ENCODE results near the gene PRC1.

PRC1 gene

DNA sequence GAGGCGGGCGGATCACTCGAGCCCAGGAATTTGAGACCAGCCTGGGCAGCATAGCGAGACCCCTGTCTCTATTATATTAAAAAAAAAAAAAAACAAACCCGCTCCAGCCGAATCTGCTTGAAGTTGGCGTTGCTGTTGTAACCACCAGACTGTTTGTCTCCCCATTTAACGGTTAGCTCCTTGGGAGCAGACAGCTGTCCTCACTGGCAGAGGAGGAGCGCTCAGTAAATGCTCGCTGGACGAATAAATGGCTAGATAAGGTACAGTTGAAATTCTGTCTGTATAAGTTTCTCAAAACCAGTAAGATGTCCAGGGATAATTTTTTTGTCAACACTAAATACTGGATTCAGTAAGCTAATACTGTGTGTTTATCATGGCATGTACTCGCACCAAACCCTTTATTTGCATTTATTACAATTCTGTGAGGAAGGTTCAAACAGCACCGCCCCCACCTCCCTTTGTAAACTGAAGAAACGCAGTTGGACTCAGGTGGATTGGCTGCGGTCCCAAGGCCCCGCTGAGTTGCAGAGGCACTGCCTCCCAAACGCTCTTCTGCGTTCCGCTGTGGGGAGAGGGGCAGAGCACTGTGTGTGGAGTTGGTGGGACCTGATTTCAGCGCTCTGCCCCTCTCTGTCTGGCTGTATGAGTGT is 38.6 kb downstream of the PRC1 start:
- DNase-seq (ENCODE audit: low spot score) = no peak

DNA sequence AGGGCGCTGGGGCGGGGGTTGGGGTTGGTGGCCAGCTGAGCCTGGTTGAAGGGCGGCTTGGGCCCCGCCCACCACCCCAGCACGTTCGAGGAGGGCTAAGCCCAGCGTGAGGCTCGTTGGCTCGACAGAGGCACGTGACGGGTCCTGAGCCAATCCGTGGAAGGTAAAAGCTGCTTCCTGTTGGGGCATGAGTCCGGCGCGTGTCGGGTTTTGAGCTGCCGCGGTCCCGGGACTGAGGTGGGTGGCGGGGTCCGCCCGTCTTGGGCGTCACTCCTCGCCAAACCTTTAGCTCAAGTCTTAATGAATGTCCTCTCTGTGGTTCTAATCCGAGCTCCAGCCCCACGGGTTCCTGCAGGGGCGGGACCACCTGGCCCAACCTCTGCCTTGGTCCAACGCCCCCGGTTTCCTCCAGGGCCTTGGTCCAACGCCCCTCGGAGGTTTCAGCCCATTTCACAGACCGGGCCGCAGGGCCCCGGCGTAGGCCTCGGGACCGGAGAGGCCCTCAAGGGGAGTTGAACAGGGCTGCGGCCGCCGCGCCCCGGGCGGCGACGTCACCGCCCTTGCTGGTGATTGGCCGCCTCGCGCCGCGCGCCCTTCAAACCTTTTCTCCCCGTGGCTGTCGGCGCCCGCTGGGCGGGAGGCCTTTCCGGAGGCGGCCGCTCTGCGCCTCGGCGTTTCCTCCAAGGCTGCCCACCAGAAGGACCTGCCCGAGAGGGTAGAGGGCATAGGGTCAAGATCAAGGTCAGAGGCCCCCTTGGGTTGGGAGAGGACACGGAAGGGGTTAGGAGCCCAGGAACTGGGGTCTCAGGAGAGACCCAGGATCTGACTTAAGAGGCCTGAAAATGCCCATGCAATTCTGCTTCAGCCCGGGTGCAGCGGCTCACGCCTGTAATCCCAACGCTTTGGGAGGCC is 39.4 kb downstream of the PRC1 start, which contains the start of gene RCCD1:
TSS of gene RCCD1 (plus strand) at position 173 of the 912 bp plus-strand sequence. CDS start 1,851 bp downstream, outside the sequence.
- peak; percentile 93 for DNase-seq (ENCODE audit: low spot score)

DNA sequence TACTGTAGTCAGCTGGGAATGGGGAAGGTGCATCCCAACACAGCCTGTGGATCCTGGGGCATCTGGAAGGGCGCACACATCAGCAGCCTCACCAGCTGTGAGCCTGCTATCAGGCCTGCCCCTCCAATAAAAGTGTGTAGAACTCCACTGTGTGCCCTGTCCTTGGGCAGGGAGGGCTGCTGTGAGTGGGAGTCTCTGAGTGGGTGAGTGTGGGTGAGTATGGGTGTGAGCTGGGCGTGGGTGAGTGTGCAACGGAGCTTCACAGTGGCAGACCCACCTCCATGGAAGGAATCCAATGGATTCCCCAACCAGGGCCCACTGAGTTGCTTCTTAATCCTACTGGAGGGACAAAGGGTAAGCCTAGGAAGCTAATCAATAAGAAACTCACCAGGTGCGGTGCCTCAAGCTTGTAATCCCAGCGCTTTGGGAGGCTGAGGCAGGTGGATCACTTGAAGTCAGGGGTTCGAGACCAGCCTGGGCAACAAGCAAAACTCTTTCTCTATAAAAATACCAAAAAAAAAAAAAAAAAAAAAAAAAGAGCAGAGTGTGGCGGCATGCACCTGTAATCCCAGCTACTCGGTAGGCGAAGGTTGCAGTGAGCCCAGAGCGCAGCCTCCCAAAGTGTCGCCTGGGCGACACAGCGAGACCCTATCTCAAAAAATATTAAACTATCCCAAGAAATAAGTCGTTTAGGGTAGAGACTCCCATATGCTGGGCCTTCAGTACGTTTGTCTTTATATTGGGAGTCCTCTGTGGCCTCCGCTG is 40.2 kb downstream of the PRC1 start:
- no peak for DNase-seq (ENCODE audit: low spot score)

DNA sequence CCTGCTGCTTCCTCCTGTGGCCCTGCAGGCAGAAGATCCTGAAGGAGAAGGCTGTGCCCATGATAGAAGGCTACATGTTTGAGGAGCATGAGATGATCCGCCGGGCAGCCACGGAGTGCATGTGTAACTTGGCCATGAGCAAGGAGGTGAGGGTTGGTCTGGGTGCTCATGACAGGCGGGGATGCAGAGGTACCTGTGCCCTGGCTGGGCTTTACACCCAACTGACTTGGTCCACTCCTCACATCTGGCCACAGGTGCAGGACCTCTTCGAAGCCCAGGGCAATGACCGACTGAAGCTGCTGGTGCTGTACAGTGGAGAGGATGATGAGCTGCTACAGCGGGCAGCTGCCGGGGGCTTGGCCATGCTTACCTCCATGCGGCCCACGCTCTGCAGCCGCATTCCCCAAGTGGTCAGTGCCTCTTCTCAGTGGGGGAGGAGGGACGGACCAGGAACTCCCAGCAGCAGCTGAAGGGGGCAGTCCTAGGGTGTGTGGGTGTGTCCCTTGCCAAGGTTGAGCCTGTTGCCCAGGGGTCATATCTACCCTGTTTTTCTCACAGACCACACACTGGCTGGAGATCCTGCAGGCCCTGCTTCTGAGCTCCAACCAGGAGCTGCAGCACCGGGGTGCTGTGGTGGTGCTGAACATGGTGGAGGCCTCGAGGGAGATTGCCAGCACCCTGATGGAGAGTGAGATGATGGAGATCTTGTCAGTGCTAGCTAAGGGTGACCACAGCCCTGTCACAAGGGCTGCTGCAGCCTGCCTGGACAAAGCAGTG is 41.2 kb downstream of the PRC1 start:
- no peak for DNase-seq (ENCODE audit: low spot score)

DNA sequence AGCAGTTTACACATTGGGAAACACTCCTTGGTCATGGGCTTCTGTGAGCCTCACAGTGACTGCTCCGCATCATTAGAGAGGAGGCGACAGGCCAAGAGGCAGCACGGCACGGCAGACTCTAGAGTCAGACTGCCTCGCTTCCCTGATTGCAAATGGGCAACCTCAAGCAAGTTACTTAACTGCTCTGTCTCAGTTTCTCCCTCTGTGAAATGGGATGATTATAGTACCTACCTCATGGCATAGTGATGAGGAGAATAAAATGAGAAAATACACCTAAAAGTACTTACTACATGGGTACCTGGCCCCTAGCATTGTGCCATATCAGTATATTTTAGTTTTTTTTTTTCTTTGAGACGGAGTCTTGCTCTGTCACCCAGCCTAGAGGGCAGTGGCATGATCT is 43.7 kb downstream of the PRC1 start:
- no peak for DNase-seq (ENCODE audit: low spot score)

DNA sequence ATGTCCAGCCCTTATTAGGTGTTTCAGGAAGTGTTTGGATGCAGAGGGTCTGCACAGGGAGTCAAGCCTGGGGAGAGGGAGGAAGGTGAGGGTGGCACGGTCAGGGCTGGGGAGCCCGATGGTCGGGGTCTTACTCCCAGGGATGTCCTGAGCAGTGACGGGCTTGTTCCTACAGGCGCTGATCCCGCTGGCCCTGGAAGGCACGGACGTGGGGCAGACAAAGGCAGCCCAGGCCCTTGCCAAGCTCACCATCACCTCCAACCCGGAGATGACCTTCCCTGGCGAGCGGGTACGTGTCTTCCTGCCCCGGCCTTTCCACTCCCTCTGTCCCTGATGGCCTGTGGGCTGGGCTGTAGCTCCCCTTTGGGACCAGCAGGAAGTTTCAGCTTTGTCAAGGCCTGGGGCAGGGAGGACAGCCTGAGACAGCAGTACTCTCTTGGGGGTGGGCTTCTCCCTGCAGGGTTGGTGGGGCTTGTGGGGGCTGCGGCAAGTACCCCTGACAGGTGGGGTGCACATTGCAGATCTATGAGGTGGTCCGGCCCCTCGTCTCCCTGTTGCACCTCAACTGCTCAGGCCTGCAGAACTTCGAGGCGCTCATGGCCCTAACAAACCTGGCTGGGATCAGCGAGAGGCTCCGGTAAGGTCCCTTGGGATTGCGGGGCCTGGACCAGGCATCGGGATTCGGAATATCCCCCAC is 44.2 kb downstream of the PRC1 start:
- DNase-seq (ENCODE audit: low spot score) = no peak

DNA sequence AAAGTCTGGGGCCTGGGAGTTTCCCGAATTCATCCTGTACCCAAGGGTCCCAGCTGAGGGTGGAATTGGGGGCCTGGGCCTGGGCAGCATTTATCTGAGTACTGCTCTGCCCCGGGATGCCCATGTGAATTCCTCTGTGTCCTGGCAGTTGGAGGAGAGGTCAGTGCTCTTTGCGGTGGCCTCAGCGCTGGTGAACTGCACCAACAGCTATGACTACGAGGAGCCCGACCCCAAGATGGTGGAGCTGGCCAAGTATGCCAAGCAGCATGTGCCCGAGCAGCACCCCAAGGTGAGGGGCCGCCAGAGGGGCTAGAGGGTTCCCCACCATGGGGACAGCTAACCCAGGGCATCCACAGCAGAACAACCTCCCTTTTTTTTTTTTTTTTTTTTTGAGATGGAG is 45.8 kb downstream of the PRC1 start:
- DNase-seq (ENCODE audit: low spot score) = no peak

DNA sequence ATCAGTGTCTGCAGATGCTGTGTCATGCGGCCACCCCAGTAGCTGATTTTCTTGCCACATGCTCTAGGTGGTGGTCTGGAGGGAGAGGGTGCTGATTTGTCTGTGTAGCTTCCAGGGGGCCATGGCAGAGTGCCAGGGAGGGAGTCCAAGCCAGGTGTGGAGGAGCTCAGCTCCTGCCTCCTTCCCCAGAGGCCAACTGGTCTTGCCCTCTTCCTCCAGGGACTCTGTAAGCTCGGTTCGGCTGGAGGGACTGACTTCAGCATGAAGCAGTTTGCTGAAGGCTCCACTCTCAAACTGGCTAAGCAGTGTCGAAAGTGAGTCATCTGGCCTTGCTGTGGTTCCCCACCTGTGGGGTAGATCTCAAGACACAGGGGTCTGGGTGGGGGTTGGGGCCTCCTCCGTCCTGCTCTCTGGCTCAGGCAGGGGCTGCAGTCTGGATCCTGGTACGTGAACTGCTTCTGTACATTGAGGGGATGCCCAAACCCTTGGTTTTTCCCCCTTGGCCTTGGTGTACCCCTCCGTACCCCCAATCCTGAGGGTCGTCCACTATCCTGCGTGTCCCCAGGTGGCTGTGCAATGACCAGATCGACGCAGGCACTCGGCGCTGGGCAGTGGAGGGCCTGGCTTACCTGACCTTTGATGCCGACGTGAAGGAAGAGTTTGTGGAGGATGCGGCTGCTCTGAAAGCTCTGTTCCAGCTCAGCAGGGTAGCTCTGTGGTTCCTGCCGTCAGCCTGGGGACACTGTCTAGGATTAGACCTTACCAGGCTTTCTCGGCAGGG is 46.6 kb downstream of the PRC1 start:
- no peak for DNase-seq (ENCODE audit: low spot score)

DNA sequence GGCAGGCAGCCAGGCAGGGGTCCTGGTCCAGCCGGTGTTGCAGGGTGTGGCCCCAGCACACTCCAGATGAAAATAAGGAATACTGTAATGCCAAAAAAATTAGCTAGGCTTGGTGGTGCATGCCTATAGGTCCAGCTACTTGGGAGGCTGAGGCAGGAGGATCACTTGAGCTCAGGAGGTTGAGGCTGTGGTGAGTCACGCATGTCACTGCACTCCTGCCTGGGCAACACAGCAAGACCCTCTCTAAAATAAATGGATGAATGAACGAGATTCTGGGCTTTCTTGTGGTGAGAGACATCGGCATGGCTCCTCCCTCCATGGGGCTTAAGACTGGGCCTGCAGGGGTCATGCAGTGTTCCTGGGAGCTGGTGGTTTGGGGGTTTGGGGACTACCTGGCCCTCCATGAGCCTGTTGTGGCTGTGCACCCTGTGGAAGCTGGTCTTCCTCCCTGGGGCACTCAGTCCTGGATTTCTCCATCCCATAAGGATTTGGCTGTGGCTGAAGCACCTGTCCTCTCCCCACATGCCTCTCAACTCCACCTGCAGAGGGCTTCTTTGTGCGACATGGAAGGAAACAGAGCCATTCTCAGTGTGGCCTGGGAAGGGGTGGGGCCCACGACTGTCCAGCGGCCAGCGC is 47.3 kb downstream of the PRC1 start:
- no peak for DNase-seq (ENCODE audit: low spot score)

DNA sequence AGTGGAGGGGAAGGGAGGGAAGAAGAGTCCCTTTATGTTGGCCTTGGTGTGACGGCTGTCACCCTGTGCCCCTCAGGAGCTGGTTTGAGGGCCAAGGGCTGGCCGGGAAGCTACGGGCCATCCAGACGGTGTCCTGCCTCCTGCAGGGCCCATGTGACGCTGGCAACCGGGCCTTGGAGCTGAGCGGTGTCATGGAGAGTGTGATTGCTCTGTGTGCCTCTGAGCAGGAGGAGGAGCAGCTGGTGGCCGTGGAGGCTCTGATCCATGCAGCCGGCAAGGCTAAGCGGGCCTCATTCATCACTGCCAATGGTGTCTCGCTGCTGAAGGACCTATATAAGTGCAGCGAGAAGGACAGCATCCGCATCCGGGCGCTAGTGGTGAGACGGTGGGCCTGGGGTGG is 47.8 kb downstream of the PRC1 start:
- no peak for DNase-seq (ENCODE audit: low spot score)

DNA sequence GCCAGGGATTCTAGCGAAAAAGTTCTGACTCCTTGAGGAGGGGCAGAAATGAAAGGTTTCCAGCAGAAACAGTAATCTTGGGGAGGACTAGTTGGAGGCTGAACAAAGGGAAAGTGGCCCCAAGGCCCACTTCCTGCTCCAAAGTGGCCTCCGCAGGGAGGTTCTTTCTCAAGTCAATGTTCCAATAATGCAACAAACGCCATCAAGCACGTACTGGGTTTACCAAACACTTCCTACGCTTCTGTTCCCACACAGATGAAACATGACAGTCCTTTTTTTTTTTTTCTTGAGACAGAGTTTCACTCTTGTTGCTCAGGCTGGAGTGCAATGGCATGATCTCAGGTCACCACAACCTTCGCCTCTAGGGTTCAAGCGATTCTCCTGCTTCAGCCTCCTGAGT is 49.2 kb downstream of the PRC1 start:
- DNase-seq (ENCODE audit: low spot score) = no peak

DNA sequence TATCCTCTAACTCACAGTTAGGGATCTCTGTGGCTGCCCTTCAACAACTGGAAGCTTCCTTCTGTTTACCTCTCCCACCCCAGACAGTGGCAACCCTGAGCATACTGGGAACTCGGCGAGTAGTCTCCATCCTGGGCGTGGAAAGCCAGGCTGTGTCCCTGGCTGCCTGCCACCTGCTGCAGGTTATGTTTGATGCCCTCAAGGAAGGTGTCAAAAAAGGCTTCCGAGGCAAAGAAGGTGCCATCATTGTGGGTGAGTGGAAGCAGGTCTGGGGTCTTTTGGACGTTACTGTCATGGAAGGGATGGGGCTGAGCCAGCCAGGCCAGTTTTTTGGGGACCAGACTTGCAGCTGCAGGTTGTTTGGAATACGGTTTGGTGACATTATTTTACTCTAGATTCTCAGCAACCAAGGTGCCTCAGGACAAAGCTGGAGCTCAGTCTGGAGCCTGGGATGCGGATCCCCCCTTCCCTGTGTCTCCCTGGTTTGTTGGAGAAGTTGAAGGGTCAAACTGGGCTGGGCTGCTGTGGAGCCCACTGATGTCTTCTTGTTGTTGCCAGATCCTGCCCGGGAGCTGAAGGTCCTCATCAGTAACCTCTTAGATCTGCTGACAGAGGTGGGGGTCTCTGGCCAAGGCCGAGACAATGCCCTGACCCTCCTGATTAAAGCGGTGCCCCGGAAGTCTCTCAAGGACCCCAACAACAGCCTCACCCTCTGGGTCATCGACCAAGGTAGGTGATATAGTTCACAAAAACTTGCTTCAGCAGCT is 51.8 kb downstream of the PRC1 start:
- no peak for DNase-seq (ENCODE audit: low spot score)

DNA sequence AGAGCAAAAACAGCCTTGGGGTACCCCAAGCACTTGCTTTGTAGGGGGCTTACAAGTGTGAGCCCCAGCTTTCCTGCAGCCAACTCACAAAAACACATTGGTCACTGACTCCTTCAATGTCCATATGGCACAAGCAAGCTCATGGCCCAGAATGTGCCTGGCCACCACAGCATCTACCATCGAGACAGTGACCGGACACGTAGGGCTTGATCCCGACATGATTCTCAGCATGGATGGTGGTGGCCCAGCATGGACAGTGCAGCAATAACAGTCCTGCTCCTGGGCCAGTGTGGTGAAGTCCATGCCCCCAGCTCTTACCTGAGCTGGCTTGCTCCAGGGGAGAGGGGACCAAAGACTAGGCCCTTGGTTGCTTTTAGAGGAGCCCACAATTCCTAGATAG is 53.3 kb downstream of the PRC1 start:
- no peak for DNase-seq (ENCODE audit: low spot score)

DNA sequence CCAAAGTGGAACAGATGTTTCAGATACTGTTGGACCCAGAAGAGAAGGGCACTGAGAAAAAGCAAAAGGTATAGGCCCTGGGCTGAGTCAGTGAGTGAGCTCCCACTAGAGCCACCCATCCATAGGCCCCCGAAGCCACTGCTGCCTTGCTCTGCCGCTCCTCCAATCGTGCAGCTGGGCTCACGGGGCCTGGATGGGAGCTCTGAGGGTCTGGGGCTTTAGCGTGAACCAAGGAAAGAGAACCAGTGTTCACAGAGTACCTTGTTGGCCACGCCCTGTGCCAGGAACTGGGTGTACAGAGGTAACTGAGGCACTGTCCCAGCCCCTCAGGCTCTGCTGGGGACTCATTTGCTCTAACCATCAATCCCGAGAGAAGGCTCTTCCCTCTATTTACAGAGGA is 54.6 kb downstream of the PRC1 start:
- DNase-seq (ENCODE audit: low spot score) = no peak

DNA sequence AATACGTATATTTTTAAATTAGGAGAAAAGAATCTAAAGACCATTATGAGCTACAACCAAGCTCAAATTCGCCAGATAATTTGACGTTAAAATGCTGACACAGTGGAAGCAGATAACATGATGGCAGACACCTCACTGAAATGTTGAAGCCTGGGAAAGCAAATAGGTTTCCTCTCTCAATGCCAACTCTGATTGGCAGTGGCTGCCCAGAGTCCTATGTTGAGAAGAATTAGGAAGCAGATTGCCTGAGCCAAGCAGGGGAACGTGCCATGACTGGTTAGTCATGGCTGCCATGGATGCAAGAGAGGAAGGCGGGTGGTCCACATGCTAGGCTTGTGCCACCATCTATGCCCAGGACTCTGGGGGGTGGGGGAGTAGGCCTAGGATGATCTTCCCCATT is 56.1 kb downstream of the PRC1 start:
- DNase-seq (ENCODE audit: low spot score) = no peak

DNA sequence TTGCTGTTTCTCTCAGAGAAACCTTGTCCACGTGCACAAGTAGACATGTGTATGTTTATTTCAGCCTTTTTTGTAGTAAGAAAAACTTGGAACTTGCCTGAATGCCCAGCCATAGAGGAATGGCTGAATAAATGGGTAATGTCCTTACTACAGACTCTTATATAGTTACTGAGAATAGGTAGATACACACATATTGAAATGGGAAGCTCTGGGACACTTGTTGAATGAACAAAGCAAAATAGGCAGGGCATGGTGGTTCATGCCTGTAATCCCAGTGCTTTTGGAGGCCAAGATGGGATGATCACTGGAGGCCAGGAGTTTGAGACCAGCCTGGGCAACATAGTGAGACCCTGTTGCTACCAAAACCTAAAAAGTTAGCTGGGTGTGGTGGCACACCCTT is 57.5 kb downstream of the PRC1 start:
- DNase-seq (ENCODE audit: low spot score) = no peak

DNA sequence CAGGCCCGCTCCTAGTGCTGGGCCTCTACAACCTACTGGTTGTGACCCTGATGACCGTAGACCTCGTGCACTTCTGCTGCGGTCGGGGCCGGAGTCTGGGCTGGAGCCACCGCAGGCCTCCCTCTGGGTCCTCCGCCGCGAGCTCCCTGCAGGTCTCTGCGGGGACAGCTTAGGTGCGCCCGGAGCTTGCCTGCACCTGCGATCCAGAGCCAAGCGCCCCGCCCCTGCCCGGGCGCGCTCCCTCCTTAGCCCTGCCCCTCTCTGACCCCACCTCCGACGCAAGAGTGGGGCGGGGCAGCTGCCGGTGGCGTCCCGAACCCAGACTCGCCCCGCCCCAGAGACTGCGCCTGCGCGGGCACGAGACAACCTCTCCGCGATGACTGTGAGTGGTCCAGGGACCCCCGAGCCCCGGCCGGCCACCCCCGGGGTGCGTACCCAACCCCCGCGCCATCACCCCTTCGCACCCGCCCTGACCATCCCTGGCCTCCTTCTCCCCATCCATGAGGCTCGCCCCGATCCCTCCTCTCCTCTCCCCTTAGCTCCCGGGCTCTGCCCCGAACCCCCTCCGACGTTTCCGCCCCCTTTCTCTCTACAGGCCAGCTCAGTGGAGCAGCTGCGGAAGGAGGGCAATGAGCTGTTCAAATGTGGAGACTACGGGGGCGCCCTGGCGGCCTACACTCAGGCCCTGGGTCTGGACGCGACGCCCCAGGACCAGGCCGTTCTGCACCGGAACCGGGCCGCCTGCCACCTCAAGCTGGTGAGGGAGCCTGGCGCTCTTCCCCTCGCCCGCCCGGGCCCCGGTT is 59.2 kb downstream of the PRC1 start, which contains the start of gene UNC45A:
TSS of gene UNC45A (plus strand) at position 337 of the 803 bp plus-strand sequence. CDS start at position 377, 40 bp downstream.
- peak; percentile 94 for DNase-seq (ENCODE audit: low spot score)

DNA sequence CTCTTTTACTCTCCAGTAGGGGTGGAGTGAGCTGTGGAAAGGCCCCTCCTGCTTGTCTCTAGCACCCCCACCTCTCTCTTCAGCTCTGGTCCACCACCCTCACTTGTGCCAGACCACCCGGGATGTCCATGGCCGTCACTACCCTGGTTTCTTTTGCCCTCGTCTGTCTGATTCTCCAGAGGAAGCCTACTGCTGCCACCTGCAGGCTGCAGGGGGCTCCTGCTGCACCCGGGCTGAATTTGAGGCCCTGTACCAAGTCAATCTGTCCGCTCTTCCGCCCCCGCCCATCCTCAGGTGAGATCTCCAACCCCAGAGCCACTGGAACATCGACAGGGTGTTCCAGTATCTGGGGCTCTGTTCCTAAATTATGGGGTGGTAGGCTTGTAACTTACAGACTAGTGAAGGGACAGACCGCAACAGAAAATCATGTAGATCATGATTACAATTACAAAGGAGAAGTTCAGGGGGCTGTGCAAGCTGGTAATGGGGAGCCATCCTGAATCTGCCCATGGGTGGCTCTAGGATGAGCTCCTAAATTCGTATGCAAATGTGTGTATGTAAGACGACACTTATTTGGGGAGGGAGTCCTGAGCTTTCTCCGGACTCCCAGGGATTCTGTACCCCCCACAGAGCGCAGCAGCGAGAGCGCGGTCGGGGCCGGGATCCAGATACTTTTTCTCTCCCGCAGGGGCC is 59.9 kb downstream of the PRC1 start:
- DNase-seq (ENCODE audit: low spot score) = peak; percentile 86

Measured in ecto neural progenitor cell (in vitro differentiated cells).